ENCODE results near the gene NUP43. TPM values are rescaled to one million over a fixed set of nuclear protein-coding genes. Genes with fewer than 3 reads are reported as not detected.

NUP43 gene
- polyA plus RNA-seq, 1 experiment, result 20.1 TPM

DNA sequence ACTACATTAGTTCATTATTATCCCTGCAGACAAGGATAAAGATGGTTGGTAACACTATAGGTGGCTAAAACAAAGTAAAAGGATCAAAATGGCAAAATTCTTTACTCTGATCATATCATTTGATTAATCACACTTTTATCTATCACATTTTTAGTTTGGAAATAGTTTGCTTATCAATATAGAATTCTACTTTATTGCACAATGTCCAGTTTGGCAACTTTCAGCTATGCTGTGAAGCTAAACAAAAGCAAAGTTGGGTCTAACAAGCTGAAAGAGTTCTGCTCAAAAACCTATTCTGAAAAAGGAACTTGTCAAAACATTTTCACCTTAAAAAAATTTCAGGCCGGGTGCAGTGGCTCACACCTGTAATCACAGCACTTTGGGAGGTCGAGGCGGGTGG is 20.5 kb downstream of the NUP43 start:
- Histone ChIP-seq H3K36me3 (ENCODE audit: control insufficient read depth, insufficient read depth, low read length) (peaks cover 9% of the 10 kb centered on the region), H3K27me3 (ENCODE audit: control insufficient read depth, insufficient read depth, low read length) (no peaks in the 10 kb centered on the region), H3K4me3 (ENCODE audit: low read depth, low read length) (no peak overlapping the region)
- POLR2A ChIA-PET, result no interaction called here
- TF ChIP-seq, protein P1, sequence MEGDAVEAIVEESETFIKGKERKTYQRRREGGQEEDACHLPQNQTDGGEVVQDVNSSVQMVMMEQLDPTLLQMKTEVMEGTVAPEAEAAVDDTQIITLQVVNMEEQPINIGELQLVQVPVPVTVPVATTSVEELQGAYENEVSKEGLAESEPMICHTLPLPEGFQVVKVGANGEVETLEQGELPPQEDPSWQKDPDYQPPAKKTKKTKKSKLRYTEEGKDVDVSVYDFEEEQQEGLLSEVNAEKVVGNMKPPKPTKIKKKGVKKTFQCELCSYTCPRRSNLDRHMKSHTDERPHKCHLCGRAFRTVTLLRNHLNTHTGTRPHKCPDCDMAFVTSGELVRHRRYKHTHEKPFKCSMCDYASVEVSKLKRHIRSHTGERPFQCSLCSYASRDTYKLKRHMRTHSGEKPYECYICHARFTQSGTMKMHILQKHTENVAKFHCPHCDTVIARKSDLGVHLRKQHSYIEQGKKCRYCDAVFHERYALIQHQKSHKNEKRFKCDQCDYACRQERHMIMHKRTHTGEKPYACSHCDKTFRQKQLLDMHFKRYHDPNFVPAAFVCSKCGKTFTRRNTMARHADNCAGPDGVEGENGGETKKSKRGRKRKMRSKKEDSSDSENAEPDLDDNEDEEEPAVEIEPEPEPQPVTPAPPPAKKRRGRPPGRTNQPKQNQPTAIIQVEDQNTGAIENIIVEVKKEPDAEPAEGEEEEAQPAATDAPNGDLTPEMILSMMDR (IDR thresholded peaks at IDR 0.05; ENCODE audit: insufficient read depth, low read depth, low read length), result no peak
- CTCF ChIA-PET, result interaction anchor here (1.5 kb wide), 1 partner anchor 180 kb away, joined by 3 read pairs; the partner anchor contains the start of gene PPIL4
- no peak for DNase-seq (ENCODE audit: low read depth)

DNA sequence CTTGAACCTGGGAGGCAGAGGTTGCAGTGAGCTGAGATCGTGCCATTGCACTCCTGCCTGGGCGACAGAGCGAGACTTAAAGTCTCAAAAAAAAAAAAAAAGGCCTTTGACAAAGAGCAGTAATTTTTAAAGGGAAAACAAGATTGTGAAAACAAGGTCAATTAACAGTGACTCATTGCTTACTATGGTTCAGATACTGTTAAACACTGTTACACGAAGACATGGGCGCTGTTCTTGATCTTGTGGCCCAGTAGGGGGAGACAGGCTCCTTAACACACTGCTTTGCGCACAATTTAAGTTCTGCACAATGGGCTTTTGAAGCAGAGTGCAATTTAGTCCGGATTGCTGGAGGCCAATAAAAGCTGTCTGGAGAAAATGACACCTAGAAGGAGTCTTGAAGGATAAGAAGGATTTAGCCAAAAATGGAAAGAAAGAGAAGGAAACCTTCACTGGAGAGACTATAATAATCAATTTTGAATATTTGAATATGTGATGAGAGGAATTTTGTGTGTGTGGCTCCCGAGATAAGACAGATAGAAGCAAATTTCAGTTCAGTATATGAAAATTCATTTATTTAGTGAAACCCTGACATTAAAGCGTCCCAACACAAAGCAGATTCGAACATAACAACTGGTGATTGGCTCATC is 22.4 kb downstream of the NUP43 start:
- ChIA-PET POLR2A (no interaction called here), CTCF (interaction anchor here (0.7 to 2.3 kb wide), 9 partner anchors 9 to 202 kb away, joined by 3 to 6 read pairs (median 5); partner anchors contain the start of genes NUP43 and RAET1G)
- no peak overlapping the region for H3K4me3 ChIP-seq (ENCODE audit: low read depth, low read length)

DNA sequence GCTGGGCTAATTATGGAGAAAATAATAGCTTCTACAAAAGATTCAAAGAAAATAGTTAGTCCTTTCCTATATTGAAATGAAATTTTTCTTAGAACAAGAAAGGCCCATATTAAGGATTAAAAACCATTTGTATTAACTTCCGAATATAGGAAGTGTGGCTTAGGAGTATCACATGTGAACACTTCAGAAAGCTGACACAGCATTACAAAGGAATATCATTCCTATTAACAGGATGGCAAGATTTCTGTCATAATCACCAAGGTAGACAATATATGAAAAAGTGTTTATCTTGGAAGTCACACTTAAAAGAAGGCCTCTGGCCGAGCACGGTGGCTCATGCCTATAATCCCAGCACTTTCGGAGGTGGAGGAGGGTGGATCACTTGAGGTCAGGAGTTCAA is 23.1 kb downstream of the NUP43 start:
- H3K36me3 ChIP-seq (ENCODE audit: control insufficient read depth, insufficient read depth, low read length), result peaks cover 1% of the 10 kb centered on the region
- no peak for DNase-seq (ENCODE audit: low read depth)
- TF ChIP-seq, protein P1 (IDR thresholded peaks at IDR 0.05; ENCODE audit: insufficient read depth, low read depth, low read length), result no peak
- no peak overlapping the region for H3K4me3 ChIP-seq (ENCODE audit: low read depth, low read length)
- ChIA-PET POLR2A (no interaction called here), CTCF (interaction anchor here (0.7 to 2.3 kb wide), 8 partner anchors 9 to 202 kb away, joined by 3 to 6 read pairs (median 5); partner anchors contain the start of genes NUP43 and RAET1G)
- no peaks in the 10 kb centered on the region for H3K27me3 ChIP-seq (ENCODE audit: control insufficient read depth, insufficient read depth, low read length)

More for the DNA sequence above, 22.4 kb downstream of the NUP43 start:
- H3K36me3 ChIP-seq (ENCODE audit: control insufficient read depth, insufficient read depth, low read length), result peaks cover 4% of the 10 kb centered on the region
- DNase-seq (ENCODE audit: low read depth), result no peak
- TF ChIP-seq, protein P1 (IDR thresholded peaks at IDR 0.05; ENCODE audit: insufficient read depth, low read depth, low read length), result peak; percentile 85
- no peaks in the 10 kb centered on the region for H3K27me3 ChIP-seq (ENCODE audit: control insufficient read depth, insufficient read depth, low read length)

DNA sequence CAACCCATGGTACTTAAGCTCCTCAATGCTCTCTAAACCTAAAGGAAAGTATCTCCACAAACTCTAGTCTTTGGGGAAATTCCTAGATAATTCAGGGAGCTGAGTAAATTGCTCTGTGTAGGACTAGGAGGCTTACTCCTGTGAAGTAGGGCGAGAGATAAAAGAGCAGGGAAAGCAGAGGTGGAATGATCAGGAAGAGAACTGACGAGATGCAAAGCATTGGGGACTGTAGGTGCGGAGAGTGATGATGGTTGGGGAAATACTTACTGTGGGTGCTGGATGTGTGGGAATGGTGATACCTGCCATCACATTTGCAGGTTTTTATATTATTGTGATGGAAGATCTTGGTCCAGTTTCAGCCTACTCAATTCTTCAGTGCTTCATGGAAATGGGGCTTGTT is 26.8 kb downstream of the NUP43 start:
- DNase-seq (ENCODE audit: low read depth), result no peak
- CTCF ChIA-PET, result no interaction called here
- no peak overlapping the region for H3K4me3 ChIP-seq (ENCODE audit: low read depth, low read length)
- H3K36me3 ChIP-seq (ENCODE audit: control insufficient read depth, insufficient read depth, low read length), result peaks cover 1% of the 10 kb centered on the region
- TF ChIP-seq, protein P1 (IDR thresholded peaks at IDR 0.05; ENCODE audit: insufficient read depth, low read depth, low read length), result no peak
- no peaks in the 10 kb centered on the region for H3K27me3 ChIP-seq (ENCODE audit: control insufficient read depth, insufficient read depth, low read length)
- POLR2A ChIA-PET, result no interaction called here

DNA sequence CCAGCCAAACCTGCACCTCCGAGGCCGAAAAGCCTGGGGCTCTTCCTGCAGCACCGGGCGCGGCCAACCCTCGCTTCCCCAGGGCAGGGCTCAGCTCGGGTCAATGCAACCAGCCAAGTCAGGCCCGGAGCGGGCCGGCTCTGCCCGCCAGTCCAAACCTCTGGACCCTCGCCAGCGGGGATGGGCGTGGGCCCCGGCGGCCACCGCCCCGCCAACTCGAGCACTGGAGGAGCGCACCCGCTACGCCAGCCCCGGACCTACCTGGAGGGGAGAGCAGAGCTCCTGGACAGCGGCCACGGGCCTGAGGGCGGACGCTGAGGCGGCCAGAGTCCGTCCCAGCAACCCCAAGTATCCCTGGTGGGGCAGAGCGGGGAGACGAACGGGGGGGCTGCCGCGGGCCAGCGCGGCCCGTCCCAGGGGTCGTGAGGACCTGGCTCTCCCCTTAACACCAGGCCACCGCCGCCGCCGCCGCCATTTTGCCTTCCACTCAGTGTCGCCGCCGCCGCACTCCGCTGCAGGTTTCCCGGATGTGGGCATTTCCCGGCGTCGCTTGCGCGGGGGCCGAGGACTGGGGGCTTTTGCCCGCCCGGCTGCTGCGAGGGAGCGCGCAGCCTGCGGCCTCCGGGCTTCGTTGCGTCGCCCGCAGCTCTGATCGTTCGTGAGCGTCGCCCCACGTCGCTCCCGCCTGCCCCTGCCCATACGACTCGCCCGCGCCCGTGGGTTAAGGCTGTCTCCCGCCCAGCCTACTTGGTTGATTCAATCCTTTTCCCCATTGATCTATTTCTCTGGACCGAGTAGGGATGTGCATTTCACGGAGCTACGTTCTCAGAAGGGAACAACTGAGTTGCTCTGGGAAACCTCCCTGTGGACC is 28.5 kb downstream of the NUP43 start, which contains the start of gene LATS1:
Gene LATS1, minus strand, starts transcription at position 514 of the 871 bp plus-strand sequence. CDS start 15,975 bp downstream, outside the sequence.
- TF ChIP-seq, protein P1 (IDR thresholded peaks at IDR 0.05; ENCODE audit: insufficient read depth, low read depth, low read length), result no peak
- POLR2A ChIA-PET, result no interaction called here
- CTCF ChIA-PET, result interaction anchor here (1.0 to 1.1 kb wide), 3 partner anchors 13 to 59 kb away, joined by 3 read pairs; no protein-coding TSS in a partner anchor
- peaks cover under 1% of the 10 kb centered on the region; the same call in 1 of the 2 replicates for H3K36me3 ChIP-seq (ENCODE audit: control insufficient read depth, insufficient read depth, low read length)
- DNase-seq (ENCODE audit: low read depth), result no peak
- no peaks in the 10 kb centered on the region for H3K27me3 ChIP-seq (ENCODE audit: control insufficient read depth, insufficient read depth, low read length)
- peak within 1 kb of the TSS; percentile 99 for H3K4me3 ChIP-seq (ENCODE audit: low read depth, low read length)
